Left lung (tissue), 10 donors: ENCODE data around the gene DRC7. TPM values are rescaled to one million over a fixed set of nuclear protein-coding genes. Genes with fewer than 3 reads are reported as not detected.
A peak's percentile ranks its signal among the peaks of the same experiment; 100 is the strongest.

Experiments
- ATAC-seq: fragments of 200-7000 bp; cut with Tn5 transposase; one replicate; pipeline ENCODE4 v1.9.1; 2020; ENCODE audit warnings: moderate library complexity
- DNase-seq, 4 donors: peaks; one replicate each; pipeline ENCODE4 v3.0.0-alpha.2; 2013 to 2020
- H3K27ac ChIP-seq, 2 donors: fragments of 200-600 bp; sonication (generic) in 1 of 2; one replicate each; pipeline versions ENCODE4 v1.5.0 to v1.8.0; 2020 to 2021
- H3K27me3 ChIP-seq, 2 donors: fragments of 200-600 bp; sonication (generic) in 1 of 2; one replicate each; pipeline versions ENCODE4 v1.5.0 to v1.8.0; 2020 to 2021
- H3K36me3 ChIP-seq, 2 donors: fragments of 200-600 bp; sonication (generic) in 1 of 2; one replicate each; pipeline versions ENCODE4 v1.5.0 to v1.8.0; 2020 to 2021
- H3K4me1 ChIP-seq, 2 donors: fragments of 200-600 bp; one replicate each; pipeline ENCODE4 v1.8.0; 2021
- H3K4me3 ChIP-seq, 2 donors: fragments of 200-600 bp; sonication (generic) in 1 of 2; one replicate each; pipeline versions ENCODE4 v1.5.0 to v1.8.0; 2020 to 2021; ENCODE audit warnings: mild to moderate bottlenecking in 1 of 2
- H3K9me3 ChIP-seq, 2 donors: fragments of 200-600 bp; sonication (generic) in 1 of 2; one replicate each; pipeline versions ENCODE4 v1.5.0 to v1.8.0; 2020 to 2021
- intact Hi-C, 2 donors: fragments of 100-400 bp; cut with DNase I; formaldehyde crosslinking; loops; one replicate each; pipeline versions ENCODE4 v1.11.2 to v1.14.2; 2022
- polyA plus RNA-seq, 6 donors: library from polyadenylated mRNA; unstranded; fragments of 120-200 nt; gene quantifications; one replicate each; pipeline ENCODE4 v1.2.1, GENCODE V29; 2013; ENCODE audit not compliant: insufficient read length in 6 of 6
- total RNA-seq, 2 donors: library from RNA; stranded (reverse); fragmentation: NEBNext Ultra II Directional; extraction: Animal tissue kit (Norgen Biotek cat#: 25700); gene quantifications; one replicate each; pipeline ENCODE4 v1.2.1, GENCODE V29; 2021
- TF ChIP-seq, protein P1 (sequence below), 2 donors: fragments of 200-600 bp; sonication (generic) in 1 of 2; IDR thresholded peaks; one replicate each; pipeline versions ENCODE4 v1.5.0 to v1.8.0; 2021; ENCODE audit warnings: antibody characterized with exemption in 2 of 2
- donor health status: DM: no; HTN: yes; CAD: no.
- donor health status: DM: no; HTN: no; CAD: no.

The DRC7 gene
- total and polyA plus RNA-seq, 8 donors = 0.52 to 4.3 (median 2.4) TPM

DNA sequence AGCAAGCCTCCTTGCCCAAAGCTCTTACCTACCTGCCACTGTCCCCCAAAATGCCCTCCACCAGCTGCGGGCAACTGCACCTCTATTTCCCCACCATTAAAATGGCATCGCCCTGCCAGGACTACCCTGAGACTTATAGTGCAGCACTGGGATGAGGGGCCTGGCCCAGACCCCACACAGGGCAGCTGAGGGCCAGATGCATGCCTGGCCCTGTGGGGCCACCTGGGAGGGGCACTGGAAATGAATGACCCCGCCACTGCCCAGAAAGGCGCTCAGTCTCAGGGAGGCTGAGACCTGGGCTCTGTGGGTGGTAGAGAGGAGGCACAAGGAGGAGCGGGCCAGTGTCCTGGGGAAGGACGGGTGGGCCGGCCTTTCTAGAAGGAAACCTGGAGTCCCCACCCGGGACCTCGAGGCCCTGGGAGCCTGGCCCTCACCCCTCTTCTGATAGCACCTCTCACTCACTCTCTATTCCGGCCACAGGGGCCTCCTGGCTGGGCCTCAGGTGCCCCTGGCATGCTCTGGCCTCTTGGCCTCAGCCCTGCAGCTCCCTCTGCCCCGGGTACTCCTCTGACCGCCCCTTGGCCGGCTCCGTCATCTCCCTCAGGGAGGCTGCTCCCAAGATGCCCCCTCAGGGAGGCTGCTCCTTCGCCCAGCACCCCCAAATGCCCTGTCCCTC lies 67.9 kb downstream of the DRC7 start:
- DNase-seq (peak in 1 of 4 donors; percentile 59), ATAC-seq (no peak)
- Histone ChIP-seq H3K9me3 (no peaks in the 10 kb centered on the region), H3K4me1 (peaks cover 0 to 11% of the 10 kb centered on the region in 2 donors), H3K27ac (no peak overlapping the region), H3K36me3 (peaks cover 0 to 95% of the 10 kb centered on the region in 2 donors), H3K4me3 (no peak overlapping the region), H3K27me3 (no peaks in the 10 kb centered on the region)
- TF ChIP-seq, protein P1, sequence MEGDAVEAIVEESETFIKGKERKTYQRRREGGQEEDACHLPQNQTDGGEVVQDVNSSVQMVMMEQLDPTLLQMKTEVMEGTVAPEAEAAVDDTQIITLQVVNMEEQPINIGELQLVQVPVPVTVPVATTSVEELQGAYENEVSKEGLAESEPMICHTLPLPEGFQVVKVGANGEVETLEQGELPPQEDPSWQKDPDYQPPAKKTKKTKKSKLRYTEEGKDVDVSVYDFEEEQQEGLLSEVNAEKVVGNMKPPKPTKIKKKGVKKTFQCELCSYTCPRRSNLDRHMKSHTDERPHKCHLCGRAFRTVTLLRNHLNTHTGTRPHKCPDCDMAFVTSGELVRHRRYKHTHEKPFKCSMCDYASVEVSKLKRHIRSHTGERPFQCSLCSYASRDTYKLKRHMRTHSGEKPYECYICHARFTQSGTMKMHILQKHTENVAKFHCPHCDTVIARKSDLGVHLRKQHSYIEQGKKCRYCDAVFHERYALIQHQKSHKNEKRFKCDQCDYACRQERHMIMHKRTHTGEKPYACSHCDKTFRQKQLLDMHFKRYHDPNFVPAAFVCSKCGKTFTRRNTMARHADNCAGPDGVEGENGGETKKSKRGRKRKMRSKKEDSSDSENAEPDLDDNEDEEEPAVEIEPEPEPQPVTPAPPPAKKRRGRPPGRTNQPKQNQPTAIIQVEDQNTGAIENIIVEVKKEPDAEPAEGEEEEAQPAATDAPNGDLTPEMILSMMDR (IDR thresholded peaks at IDR 0.05) = no peak
- intact Hi-C loops = no loop called here

DNA sequence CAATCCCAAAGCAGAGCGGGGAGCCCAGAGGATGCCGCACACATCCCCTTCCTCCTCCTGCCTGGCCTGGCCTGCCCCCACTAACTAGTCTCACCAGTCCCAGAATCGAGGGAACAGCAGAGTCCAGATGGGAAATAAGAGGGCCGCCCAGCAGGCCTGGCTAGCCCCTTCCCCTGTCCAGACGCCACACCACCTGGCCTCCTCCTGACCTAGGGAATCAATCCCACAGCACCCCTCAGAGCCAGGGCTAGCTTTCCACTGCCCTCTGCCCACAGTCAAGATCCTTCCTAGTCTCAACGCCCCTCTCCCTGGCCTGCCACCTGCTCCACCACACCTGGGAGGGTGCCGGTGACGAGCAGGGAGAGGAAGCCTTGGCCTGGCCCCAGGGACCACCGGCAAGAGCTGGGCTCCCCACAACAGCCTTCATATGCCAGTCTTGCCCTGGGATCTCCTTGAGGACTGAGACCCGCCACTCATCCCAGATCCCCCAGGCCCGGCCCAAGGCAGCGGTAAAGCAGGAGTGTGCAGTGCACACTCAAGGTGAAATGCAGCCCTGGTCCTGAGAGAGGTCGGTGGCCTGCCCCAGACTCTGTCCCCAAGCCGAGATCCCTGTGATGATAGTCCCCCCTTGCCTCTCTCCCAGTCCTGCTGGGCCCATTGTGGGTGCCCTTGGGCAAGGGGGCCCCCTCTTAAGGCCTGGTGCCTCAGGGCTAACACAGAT lies 68.8 kb downstream of the DRC7 start:
- no peaks in the 10 kb centered on the region for H3K9me3 ChIP-seq
- DNase-seq (peak in 1 of 4 donors; percentile 62), ATAC-seq (no peak)
- TF ChIP-seq, protein P1 (IDR thresholded peaks at IDR 0.05) = no peak
- intact Hi-C loops = no loop called here
- no peak overlapping the region for H3K27ac ChIP-seq
- H3K27me3 ChIP-seq = no peaks in the 10 kb centered on the region
- peaks cover 0 to 93% of the 10 kb centered on the region in 2 donors for H3K36me3 ChIP-seq
- H3K4me1 ChIP-seq = peaks cover 0 to 8% of the 10 kb centered on the region in 2 donors
- H3K4me3 ChIP-seq = no peak overlapping the region

DNA sequence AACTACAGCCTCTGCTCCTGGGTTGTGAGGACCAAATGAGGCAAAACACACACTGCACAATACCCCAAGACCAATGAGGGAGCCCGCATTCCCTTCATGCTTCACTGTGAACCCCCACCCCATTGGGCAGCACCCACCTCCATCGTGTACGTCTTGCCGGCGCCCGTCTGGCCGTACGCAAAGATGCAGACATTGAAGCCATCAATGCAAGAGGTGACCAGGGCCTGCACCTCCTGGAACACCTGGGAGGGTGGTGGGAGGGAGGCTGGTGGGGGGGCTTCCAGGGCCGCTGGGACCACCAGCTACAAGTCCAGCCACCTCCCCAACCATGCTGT lies 69.4 kb downstream of the DRC7 start:
- no peaks in the 10 kb centered on the region for H3K27me3 ChIP-seq
- peaks cover 0 to 93% of the 10 kb centered on the region in 2 donors for H3K36me3 ChIP-seq
- H3K4me1 ChIP-seq = peaks cover 0 to 8% of the 10 kb centered on the region in 2 donors
- peak overlapping the region in 1 of 2 donors; percentile 41 for H3K27ac ChIP-seq
- intact Hi-C loops = no loop called here
- H3K9me3 ChIP-seq = no peaks in the 10 kb centered on the region
- no peak overlapping the region for H3K4me3 ChIP-seq
- DNase-seq (peak in 1 of 4 donors; percentile 70), ATAC-seq (no peak)
- TF ChIP-seq, protein P1 (IDR thresholded peaks at IDR 0.05) = no peak

DNA sequence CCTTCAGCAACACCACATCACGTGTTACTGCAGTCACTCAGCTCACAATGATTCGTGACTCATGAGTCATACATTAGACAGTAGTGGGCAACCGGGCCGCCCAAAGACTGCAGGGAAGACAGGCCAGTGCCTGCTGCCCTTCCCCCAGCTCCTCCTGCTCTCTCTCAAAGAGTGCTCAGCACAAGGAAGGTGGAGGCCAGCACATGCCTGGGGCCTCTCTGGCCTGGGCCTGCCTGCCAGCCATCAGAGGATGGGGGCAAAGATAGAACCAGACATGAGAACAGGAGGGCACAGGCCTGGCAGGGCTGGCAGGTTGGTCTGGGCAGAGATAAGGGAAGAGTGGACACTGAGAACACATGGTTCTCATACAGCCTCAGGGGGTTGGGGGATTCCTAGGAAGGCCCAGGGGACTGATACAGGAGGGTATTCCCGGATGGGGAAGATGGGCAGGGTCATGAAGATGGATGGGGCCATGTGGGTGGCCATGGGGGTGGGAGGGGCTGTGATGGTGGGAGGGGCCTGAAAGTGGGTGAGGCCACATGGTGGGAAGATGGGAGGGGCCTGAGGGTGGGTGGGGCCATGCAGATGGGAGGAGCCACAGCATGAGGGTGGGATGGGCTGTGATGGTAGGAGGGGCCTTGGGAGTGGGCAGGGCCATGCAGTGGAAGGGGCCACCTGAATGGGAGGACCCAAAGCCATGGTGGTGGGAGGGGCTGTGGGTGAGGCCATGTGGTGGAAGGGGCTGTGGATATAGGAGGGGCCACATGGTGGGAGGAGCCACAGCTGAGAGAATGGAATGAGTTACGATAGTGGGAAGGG lies 69.9 kb downstream of the DRC7 start:
- no peaks in the 10 kb centered on the region for H3K27me3 ChIP-seq
- TF ChIP-seq, protein P1 (IDR thresholded peaks at IDR 0.05) = no peak
- DNase-seq = peak in 2 of 4 donors; percentile 77 to 83
- H3K27ac ChIP-seq = peak overlapping the region in 1 of 2 donors; percentile 41
- H3K4me3 ChIP-seq = no peak overlapping the region
- no peaks in the 10 kb centered on the region for H3K9me3 ChIP-seq
- intact Hi-C loops = no loop called here
- peaks cover 0 to 93% of the 10 kb centered on the region in 2 donors for H3K36me3 ChIP-seq
- peaks cover 0 to 8% of the 10 kb centered on the region in 2 donors for H3K4me1 ChIP-seq
- ATAC-seq = peak; percentile 69
